ENCODE results near the gene ARFGEF2.
"Not testable (repeated sequence)": the region's sequence is repeated elsewhere in the genome, so short reads cannot be mapped to it uniquely, and the experiment has no call there.

Gene ARFGEF2

GRCh38 chr20:48999890-49000870 is 78.7 kb downstream of the ARFGEF2 start:
- no peak overlapping the region for H3K4me3 ChIP-seq (ENCODE audit: low read length)
- no peak for TF ChIP-seq ZNF274 (IDR thresholded peaks at IDR 0.05; ENCODE audit: low read depth, low read length)

GRCh38 chr20:49001741-49002140 is 80.2 kb downstream of the ARFGEF2 start:
- TF ChIP-seq ZNF274 (IDR thresholded peaks at IDR 0.05; ENCODE audit: low read depth, low read length), result no peak
- no peak overlapping the region for H3K4me3 ChIP-seq (ENCODE audit: low read length)

GRCh38 chr20:49006446-49006980 is 85.0 kb downstream of the ARFGEF2 start:
- no peak overlapping the region for H3K4me3 ChIP-seq (ENCODE audit: low read length)

GRCh38 chr20:49009899-49010631 is 88.6 kb downstream of the ARFGEF2 start:
- no peak for TF ChIP-seq ZNF274 (IDR thresholded peaks at IDR 0.05; ENCODE audit: low read depth, low read length)
- no peak overlapping the region for H3K4me3 ChIP-seq (ENCODE audit: low read length)

More at GRCh38 chr20:49006446-49006980, 85.0 kb downstream of the ARFGEF2 start:
- no peak for TF ChIP-seq ZNF274 (IDR thresholded peaks at IDR 0.05; ENCODE audit: low read depth, low read length)

- H3K4me3 ChIP-seq (ENCODE audit: low read length), result no peak overlapping the region
- no peak for TF ChIP-seq ZNF274 (IDR thresholded peaks at IDR 0.05; ENCODE audit: low read depth, low read length)
Observed at GRCh38 chr20:49024220-49024619, 102.7 kb downstream of the ARFGEF2 start.

- not testable (repeated sequence) for H3K4me3 ChIP-seq (ENCODE audit: low read length)
Observed at GRCh38 chr20:49028177-49028576, 106.7 kb downstream of the ARFGEF2 start.

- H3K4me3 ChIP-seq (ENCODE audit: low read length), result no peak overlapping the region
Observed at GRCh38 chr20:49028684-49029083, 107.2 kb downstream of the ARFGEF2 start.

GRCh38 chr20:49029203-49029602 is 107.7 kb downstream of the ARFGEF2 start:
- TF ChIP-seq ZNF274 (IDR thresholded peaks at IDR 0.05; ENCODE audit: low read depth, low read length), result no peak
- no peak overlapping the region for H3K4me3 ChIP-seq (ENCODE audit: low read length)

More at GRCh38 chr20:49028684-49029083, 107.2 kb downstream of the ARFGEF2 start:
- TF ChIP-seq ZNF274 (IDR thresholded peaks at IDR 0.05; ENCODE audit: low read depth, low read length), result no peak

GRCh38 chr20:49030954-49031619 is 109.6 kb downstream of the ARFGEF2 start:
- TF ChIP-seq ZNF274 (IDR thresholded peaks at IDR 0.05; ENCODE audit: low read depth, low read length), result no peak
- no peak overlapping the region for H3K4me3 ChIP-seq (ENCODE audit: low read length)

GRCh38 chr20:49032455-49032854 is 110.9 kb downstream of the ARFGEF2 start:
- no peak for TF ChIP-seq ZNF274 (IDR thresholded peaks at IDR 0.05; ENCODE audit: low read depth, low read length)
- H3K4me3 ChIP-seq (ENCODE audit: low read length), result no peak overlapping the region

GRCh38 chr20:49034070-49034732 is 112.7 kb downstream of the ARFGEF2 start:
- no peak for TF ChIP-seq ZNF274 (IDR thresholded peaks at IDR 0.05; ENCODE audit: low read depth, low read length)
- no peak overlapping the region for H3K4me3 ChIP-seq (ENCODE audit: low read length)

GRCh38 chr20:49037962-49038387 is 116.5 kb downstream of the ARFGEF2 start:
- H3K4me3 ChIP-seq (ENCODE audit: low read length), result no peak overlapping the region
- no peak for TF ChIP-seq ZNF274 (IDR thresholded peaks at IDR 0.05; ENCODE audit: low read depth, low read length)

GRCh38 chr20:49039854-49040253 is 118.3 kb downstream of the ARFGEF2 start:
- TF ChIP-seq ZNF274 (IDR thresholded peaks at IDR 0.05; ENCODE audit: low read depth, low read length), result no peak
- no peak overlapping the region for H3K4me3 ChIP-seq (ENCODE audit: low read length)

All from GM08714 (cell line).